Activated CD4-positive, alpha-beta T cell treated with anti-CD3 and anti-CD28 coated beads for 4 hours (primary cell): ENCODE data around the gene TMEM11.

ENCODE experiments used
- DNase-seq, 2 donors: peaks; one replicate each; pipeline ENCODE4 v3.0.0-alpha.2; 2020

Gene TMEM11

DNA sequence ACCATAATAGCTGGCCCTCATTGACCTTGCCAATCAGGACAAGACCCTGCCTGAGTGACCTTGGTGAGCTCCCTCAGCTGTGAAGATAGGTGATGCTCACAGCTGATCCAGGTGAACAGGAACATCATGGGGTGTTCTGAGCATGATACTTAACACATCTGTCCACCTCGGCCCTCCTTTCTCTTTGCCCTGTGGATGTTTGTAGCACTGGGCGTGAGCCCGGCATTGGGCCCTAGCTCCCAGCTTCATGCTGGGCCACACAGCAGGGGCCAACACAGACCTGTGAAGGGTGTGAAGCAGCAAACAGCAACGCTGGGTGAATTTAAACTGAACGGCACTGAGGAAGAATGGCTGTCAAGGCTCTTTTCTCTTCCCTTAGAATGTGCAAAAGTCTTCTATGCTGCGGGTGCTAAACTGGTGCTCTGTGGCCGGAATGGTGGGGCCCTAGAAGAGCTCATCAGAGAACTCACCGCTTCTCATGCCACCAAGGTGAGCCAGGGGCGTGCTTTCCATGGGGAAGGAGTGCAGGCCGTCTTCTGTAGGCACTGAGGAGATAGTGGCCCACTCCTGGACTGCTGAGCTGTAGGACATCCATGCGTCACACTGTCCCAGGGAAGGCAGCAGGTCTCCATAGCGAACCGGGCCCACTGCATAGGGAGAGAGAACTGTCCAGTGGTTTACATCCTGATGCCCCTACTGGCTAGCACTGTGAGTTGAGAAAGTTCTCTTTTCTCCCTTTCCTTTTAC, 35.9 kb downstream of the TMEM11 start:
- no peak for DNase-seq

DNA sequence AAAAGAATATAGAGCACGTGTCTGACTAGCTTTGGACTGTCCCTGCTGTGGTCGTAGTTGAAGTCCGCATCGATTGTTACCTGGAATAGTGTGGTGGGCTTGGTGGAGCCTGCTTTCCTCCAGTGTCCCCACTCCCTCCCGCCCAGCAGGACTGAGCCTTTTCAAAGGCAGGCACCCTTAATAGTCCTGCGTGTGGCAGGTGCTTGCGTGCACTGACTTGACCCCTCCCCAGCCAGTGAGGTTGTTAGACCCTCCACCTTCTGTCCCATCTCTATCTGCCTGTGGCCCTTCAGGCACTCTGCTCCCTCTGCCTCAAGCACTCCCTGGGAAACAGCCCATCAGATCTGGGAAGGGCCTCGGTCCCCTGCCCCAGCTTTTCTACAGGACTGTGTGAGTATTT, 36.6 kb downstream of the TMEM11 start:
- DNase-seq, result no peak

GRCh38 chr17:21176773-21177395, 37.1 kb downstream of the TMEM11 start:
- no peak for DNase-seq

GRCh38 chr17:21174713-21175112, 39.2 kb downstream of the TMEM11 start:
- DNase-seq, result no peak

DNA sequence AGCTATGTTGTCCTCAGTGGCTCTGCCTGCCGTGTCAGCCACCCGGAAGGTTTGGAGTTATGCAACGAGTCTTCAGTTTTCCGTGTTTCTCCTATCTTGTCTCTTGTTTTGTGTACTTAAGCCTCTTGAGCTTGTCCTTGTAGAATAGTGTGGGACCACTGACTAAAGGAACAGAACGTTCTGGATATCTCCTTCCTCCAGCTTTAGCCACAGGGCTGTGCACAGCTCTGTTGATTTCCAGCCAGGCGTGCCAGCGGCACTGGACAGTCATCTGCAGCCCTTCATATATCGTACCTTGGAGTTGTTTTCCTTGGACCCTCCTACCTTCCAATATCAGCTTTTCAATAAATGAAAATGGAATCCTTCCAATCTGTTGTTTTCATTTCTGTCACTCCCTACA, 39.8 kb downstream of the TMEM11 start:
- no peak for DNase-seq

DNA sequence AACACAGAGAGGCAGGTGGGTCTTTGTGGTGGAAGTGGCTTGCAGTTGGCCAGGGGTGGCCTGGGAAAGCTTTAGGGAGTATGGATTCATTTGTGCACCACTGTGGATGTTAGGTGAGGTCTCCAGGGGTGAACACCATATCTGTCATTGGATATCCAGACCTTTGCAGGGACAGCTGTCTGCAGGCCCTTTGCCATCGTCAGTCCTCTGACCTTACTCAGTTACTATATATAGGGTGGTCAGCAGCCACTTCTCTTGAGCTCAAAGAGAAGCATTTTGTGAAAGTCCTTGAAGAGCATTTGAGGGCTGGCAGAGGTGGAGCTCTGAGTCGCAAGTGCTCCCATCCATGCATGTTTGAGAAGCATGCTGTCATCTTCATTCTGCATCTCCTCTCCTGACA, 40.4 kb downstream of the TMEM11 start:
- DNase-seq, result no peak

- no peak for DNase-seq
Observed at GRCh38 chr17:21172846-21173245, 41.1 kb downstream of the TMEM11 start.

GRCh38 chr17:21171970-21172510, 41.9 kb downstream of the TMEM11 start:
- no peak for DNase-seq

DNA sequence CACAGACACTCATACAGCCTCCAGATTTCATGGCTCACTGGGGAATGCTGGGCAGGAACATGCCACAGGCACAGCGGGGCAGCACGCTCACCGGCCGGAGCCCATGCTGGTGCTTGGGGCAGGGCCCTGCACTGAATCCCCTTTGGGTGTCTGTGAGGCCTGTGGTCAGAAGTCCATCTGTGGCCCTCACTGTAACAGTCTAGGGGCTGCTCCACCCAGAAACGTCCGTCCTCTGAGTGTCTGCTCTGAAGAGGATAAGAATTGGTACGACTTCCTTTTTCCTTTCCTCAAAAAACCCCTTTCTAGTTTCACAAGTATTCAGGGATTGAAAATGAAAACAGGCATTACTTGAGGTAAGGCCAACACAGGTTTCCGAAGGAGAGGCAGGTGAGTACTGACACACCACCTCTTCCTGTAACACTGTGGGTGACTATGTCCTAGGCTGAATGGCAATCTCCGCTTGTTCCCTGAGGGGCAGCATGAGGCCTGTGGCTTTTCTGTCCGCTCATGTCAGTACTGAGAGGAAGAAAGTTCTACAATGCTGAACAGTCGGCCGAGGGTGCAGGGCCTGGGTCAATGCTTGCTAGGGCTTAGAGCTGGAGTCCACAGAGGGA, 42.5 kb downstream of the TMEM11 start:
- no peak for DNase-seq

DNA sequence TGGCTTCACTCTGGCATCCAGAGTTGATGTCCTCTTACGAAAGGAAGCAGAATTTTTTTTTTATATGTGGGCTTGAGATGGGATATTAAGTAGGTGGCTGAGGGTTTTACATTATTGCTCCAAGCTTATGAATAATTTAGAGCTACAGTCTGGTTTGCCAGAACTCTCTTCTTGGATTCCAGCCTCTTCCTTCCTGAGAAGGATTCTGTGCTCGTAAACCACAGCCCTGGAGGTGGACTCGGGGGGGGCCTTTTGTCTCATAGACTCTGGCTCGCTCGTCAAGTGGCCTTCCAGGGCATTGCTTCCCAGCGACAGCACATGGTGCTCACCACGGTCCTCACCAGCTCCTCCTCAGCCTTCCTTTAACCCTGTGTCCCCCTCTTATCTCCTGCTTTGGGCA, 43.2 kb downstream of the TMEM11 start:
- no peak for DNase-seq

- DNase-seq, result no peak
Observed at GRCh38 chr17:21169496-21169895, 44.5 kb downstream of the TMEM11 start.

DNA sequence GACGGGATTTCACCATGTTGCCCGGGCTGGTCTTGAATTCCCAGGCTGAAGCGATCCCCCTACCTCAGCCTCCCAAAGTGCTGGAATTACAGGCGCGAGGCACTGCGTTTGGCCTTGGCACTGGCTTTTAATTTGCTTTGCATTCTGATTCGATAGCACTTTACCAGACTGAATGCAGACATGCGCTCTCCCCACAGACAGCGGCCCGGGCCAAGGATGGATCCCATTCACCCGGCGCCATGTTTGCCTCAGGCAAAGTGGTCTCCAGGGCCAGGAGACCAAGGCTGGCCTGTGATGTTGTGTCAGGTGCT, 45.5 kb downstream of the TMEM11 start:
- no peak for DNase-seq

GRCh38 chr17:21167303-21167702, 46.7 kb downstream of the TMEM11 start:
- DNase-seq, result no peak

GRCh38 chr17:21166595-21167210, 47.3 kb downstream of the TMEM11 start:
- no peak for DNase-seq

- DNase-seq, result no peak
Observed at GRCh38 chr17:21165922-21166594, 47.9 kb downstream of the TMEM11 start.

DNA sequence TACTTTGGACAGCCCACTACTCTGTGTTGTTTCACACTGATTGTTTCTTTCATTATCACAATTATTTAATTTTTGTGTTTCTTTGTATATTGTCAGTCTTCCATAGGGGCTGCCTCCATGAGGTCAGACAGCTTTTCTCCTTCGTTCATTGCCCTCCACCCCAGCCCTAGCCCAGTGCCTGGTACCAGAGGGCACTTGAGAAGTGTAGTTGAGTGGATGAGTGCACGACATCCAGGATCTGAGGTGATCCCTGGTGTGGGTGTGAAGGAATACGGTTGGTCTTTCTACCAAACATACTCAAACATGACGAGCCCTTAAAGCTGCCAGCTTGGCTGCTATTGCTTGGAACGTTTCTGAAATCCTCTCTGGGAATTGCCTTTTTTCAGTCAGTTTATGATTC, 49.3 kb downstream of the TMEM11 start:
- DNase-seq, result no peak

DNA sequence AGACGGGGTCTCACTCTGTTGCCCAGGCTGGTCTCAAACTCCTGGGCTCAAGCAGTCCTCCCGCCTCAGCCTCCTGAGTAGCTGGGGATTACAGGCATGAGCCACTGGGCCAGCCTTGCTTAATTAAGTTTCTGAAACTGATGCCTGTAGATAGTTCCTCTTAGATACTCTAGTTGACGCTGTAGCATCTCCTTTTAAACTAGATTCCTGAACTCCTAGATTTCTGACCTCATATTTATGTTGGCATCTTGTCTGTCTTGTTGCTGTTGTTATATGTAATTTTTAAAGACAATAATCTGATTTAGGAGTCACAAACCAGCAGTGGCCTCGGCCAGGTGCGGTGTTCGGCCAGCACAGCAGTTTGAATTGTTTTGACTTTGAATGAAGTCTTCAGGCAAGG, 49.7 kb downstream of the TMEM11 start:
- DNase-seq, result no peak

DNA sequence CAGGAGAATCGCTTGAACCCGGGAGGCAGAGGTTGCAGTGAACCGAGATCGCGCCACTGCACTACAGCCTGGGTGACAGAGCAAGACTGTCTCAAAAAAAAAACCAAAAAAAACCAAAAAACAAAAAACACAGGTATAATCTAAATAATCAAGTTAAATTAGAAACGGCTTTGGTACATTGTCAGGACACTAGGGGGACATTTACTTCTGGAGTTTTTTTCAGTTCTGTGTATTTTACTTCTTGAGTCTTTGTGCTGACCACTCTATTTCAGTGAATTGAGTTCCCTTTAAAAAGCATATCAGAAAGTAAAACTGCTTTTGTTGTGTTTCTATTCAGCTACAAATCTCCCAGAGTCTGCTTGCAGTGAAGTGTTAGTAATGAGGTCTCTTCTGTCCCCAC, 50.9 kb downstream of the TMEM11 start:
- DNase-seq, result no peak

DNA sequence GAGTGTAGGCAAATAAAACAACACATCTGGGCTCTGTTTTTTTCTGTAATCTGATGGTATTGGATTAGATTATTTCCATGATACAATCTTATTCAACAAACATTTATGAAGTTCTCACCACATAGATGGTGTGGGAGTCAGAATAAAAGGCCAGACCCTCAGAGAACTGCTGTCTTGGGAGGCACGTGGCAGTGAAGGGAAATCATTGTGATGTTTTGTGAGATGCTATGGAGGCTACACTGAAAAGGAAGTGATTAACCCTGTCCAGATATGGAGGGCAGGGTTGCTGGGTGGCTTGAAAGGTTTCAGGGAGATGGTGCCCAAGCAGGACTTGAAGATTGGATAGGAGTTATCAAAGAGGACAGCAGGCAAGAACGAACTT, 51.6 kb downstream of the TMEM11 start:
- no peak for DNase-seq

DNA sequence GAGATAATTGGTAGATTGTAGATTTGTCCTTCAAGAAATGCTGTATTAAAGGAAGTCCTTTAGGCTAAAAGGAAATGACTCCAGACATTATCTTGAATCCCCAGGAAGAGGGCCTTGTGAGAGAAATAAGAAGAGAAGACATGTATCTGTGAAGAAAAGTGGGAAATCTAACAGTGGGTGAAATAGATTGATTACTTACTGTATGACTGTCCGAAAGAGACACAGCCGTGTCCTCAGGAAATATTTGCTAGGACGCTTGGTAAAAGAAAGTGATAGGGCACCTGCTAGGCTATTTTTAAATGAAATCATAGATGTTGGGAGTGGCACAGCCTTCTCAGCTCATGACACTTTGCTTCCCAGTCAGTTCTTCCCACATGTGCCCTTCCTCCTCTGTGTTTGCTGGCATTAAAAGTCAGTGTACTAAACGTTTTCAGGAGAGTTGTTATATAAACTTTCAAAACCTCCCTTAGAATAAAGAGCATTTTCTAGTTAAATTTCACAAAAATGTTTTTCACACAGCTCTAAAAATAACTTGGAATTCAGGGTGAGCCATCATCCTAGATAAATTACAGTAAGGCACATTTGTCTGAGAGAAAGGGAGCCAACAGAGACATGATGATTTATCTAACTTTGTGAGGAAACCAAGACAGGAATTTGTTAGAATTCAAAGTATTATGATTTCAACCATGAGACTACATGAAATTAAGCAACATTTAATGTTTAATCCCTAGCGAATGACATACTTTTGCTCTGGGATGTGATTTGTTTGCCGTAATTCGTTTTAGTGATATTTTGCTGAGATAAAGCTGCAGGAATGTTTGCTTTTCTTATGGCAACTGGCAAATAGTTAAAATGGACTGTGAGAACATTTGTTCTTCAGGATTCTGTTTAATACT, 52.2 kb downstream of the TMEM11 start:
- no peak for DNase-seq

DNA sequence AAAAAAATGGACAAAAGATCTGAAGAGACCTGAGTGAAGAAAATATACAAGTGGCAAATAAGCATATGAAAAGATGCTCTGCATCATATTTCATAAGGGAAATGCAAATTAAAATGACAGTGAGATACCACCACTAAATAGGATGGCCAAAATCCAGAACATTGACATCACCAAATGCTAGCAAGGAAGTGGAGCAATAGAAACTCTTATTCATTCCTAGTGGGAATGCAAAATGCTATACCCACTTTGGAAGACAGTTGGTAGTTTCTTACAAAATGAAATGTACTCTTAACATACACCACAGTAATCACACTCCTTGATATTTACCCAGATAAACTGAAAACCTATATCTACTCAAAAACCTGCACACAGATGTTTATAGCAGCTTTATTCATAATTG, 53.6 kb downstream of the TMEM11 start:
- DNase-seq, result no peak
